HCT116 (cell line): Measurements from ENCODE around the gene LAP3.

Source experiments
- CBX3 ChIP-seq: IDR thresholded peaks from 2 replicates; pipeline ENCODE4 v1.6.1; 2012; ENCODE audit warnings: low read depth
- CTCF ChIP-seq, 3 experiments: fragments of 200-600 bp in 1 of 3; sonication (generic) in 1 of 3; IDR thresholded peaks in 2 of 3; conservative IDR thresholded peaks in 1 of 3; 2 replicates each; pipeline ENCODE4 v1.5.1; 2012 to 2017; ENCODE audit warnings: low read depth in 2 of 3, low read length in 2 of 3, antibody characterized with exemption in 1 of 3, borderline replicate concordance in 1 of 3, control low read depth in 1 of 3, mild to moderate bottlenecking in 1 of 3, mixed read lengths in 1 of 3, mixed run types in 1 of 3, moderate library complexity in 1 of 3; ENCODE audit not compliant: insufficient read depth in 1 of 3
- EZH2 ChIP-seq: fragments of 200-600 bp; sonication (generic); IDR thresholded peaks from 2 replicates; pipeline ENCODE4 v1.6.1; 2017; ENCODE audit warnings: antibody characterized with exemption, mixed run types
- JUND ChIP-seq: IDR thresholded peaks from 2 replicates; pipeline ENCODE4 v1.6.1; 2012
- POLR2A ChIP-seq: IDR thresholded peaks from 2 replicates; pipeline ENCODE4 v1.7.0; 2011; ENCODE audit warnings: borderline replicate concordance; ENCODE audit not compliant: insufficient read depth, insufficient read length; ENCODE audit errors: extremely low read depth
- POLR2AphosphoS5 ChIP-seq: IDR thresholded peaks from 2 replicates; pipeline ENCODE4 v1.6.1; 2011; ENCODE audit warnings: mild to moderate bottlenecking, low read depth, low read length, moderate library complexity
- RAD21 ChIP-seq: IDR thresholded peaks from 2 replicates; pipeline ENCODE4 v1.6.1; 2012; ENCODE audit warnings: low read depth, mild to moderate bottlenecking
- REST ChIP-seq: IDR thresholded peaks from 2 replicates; pipeline ENCODE4 v1.6.1; 2012; ENCODE audit warnings: low read depth
- SP1 ChIP-seq: IDR thresholded peaks from 2 replicates; pipeline ENCODE4 v1.6.1; 2012; ENCODE audit warnings: low read depth
- YY1 ChIP-seq: IDR thresholded peaks from 2 replicates; pipeline ENCODE4 v1.6.1; 2011; ENCODE audit warnings: low read length, low read depth, moderate library complexity, mild to moderate bottlenecking; ENCODE audit not compliant: insufficient replicate concordance; ENCODE audit errors: extremely low read depth
- ZNF274 ChIP-seq: fragments of 200-500 bp; sonication (Bioruptor generic); IDR thresholded peaks from 2 replicates; pipeline ENCODE4 v1.6.1; 2014; ENCODE audit warnings: mild to moderate bottlenecking, low read depth, low read length, inconsistent platforms

GRCh38 chr4:17558941-17559708, 17.9 kb upstream of the LAP3 start:
- no peak for TF ChIP-seq JUND
- TF ChIP-seq ZNF274: no peak
- TF ChIP-seq CTCF (IDR thresholded peaks at IDR 0.05 in 2 of 3, conservative IDR thresholded peaks at IDR 0.05 in 1 of 3; ENCODE audit: borderline replicate concordance in 1 of 3, insufficient read depth in 1 of 3, low read depth in 2 of 3, low read length in 2 of 3): no peak
- TF ChIP-seq POLR2A: no peak
- no peak for TF ChIP-seq EZH2
- no peak for TF ChIP-seq RAD21
- TF ChIP-seq SP1: no peak
- TF ChIP-seq POLR2AphosphoS5: no peak
- no peak for TF ChIP-seq YY1
- no peak for TF ChIP-seq REST
- no peak for TF ChIP-seq CBX3
